ENCODE data around the gene WNT11. TPM values are rescaled to one million over a fixed set of nuclear protein-coding genes. Genes with fewer than 3 reads are reported as not detected.

Gene WNT11
- total RNA-seq, 1 experiment from 2014 or later, result not detected

GRCh38 chr11:76173663-76174062, 32.6 kb downstream of the WNT11 start:
- no peak overlapping the region for H4K8ac ChIP-seq (replicated peaks; ENCODE audit: insufficient read length, low read depth, low read length)
- H3K14ac ChIP-seq (ENCODE audit: insufficient read depth, low read length), result no peak overlapping the region
- H3K9me3 Mint-ChIP-seq, result no peaks in the 10 kb centered on the region; a peak in 1 of 5 replicates
- H2BK120ac ChIP-seq (ENCODE audit: low read depth, low read length, poor library complexity, severe bottlenecking), result no peak overlapping the region
- no peak overlapping the region for H3K4me2 ChIP-seq (ENCODE audit: insufficient read depth, insufficient read length, low read length)
- no peak overlapping the region for H3K27ac Mint-ChIP-seq
- H3K23me2 ChIP-seq (ENCODE audit: insufficient read length, low read depth, low read length, poor library complexity, severe bottlenecking), result no peaks in the 10 kb centered on the region
- H3K23ac ChIP-seq (ENCODE audit: insufficient read length, low read depth, low read length), result no peak overlapping the region
- no CpG with 5 or more reads among the region's 8 CpGs for WGBS (ENCODE audit: extremely low coverage, insufficient read length, low lambda C conversion rate)
- no peaks in the 10 kb centered on the region for H3K9me3 ChIP-seq (ENCODE audit: control insufficient read depth, low read depth, low read length)
- H2AK5ac ChIP-seq (ENCODE audit: insufficient read length, low read length), result no peak overlapping the region
- H3K36me3 Mint-ChIP-seq (ENCODE audit: insufficient read depth in 1 of 3, low read depth in 3 of 3), result no peaks in the 10 kb centered on the region
- H3K18ac ChIP-seq (ENCODE audit: insufficient read length, low read depth, low read length), result no peak overlapping the region
- H2BK5ac ChIP-seq (ENCODE audit: insufficient read length, low read length), result no peak overlapping the region
- H4K20me1 ChIP-seq (ENCODE audit: control insufficient read depth, insufficient read depth, insufficient read length), result no peaks in the 10 kb centered on the region
- no peak overlapping the region for H3K4me3 Mint-ChIP-seq
- H3K79me2 ChIP-seq (ENCODE audit: insufficient read depth, low read length), result no peaks in the 10 kb centered on the region
- no peak for TF ChIP-seq CTCF (conservative IDR thresholded peaks at IDR 0.05)
- H4K91ac ChIP-seq (ENCODE audit: insufficient read length, low read depth, low read length), result no peak overlapping the region
- no peak overlapping the region for H3K9ac ChIP-seq (ENCODE audit: extremely low read depth, insufficient read length, low read length)
- no peak overlapping the region for H2BK15ac ChIP-seq (ENCODE audit: low read depth, low read length)
- H3K4ac ChIP-seq (ENCODE audit: low read depth, low read length), result no peak overlapping the region
- no peaks in the 10 kb centered on the region for H3K79me1 ChIP-seq (ENCODE audit: insufficient read depth, low read depth, low read length, poor library complexity, severe bottlenecking)
- H2AFZ ChIP-seq (ENCODE audit: low read length), result no peak overlapping the region
- H3K4me1 ChIP-seq (ENCODE audit: insufficient read depth, low read length), result no peaks in the 10 kb centered on the region
- H3K27me3 ChIP-seq (ENCODE audit: insufficient read depth, low read length), result no peaks in the 10 kb centered on the region
- H4K5ac ChIP-seq (ENCODE audit: insufficient read length, low read depth, low read length), result no peak overlapping the region
- no peak overlapping the region for H3K27ac ChIP-seq (ENCODE audit: insufficient read length, low read depth, low read length)
- DNase-seq, result no peak
- no peak overlapping the region for H3K56ac ChIP-seq (ENCODE audit: insufficient read length, low read depth, low read length)
- no peak overlapping the region for H3T11ph ChIP-seq (ENCODE audit: low read length)
- peaks cover 8 to 9% of the 10 kb centered on the region in 2 experiments for H3K4me1 Mint-ChIP-seq
- no peak overlapping the region for H2BK20ac ChIP-seq (ENCODE audit: low read depth, low read length, poor library complexity, severe bottlenecking)
- H2BK12ac ChIP-seq (ENCODE audit: insufficient read length, low read depth, low read length), result no peak overlapping the region
- H3K27me3 Mint-ChIP-seq (ENCODE audit: low read depth), result peaks cover 54% of the 10 kb centered on the region
